GM18498 (cell line): Measurements from ENCODE around the gene STRN3.
A peak's percentile ranks its signal among the peaks of the same experiment; 100 is the strongest.
"Not testable (repeated sequence)": the region's sequence is repeated elsewhere in the genome, so short reads cannot be mapped to it uniquely, and the experiment has no call there.

Experiments used
- ATAC-seq: cut with Tn5 transposase; IDR thresholded peaks from one replicate; pipeline ENCODE4 v1.9.1; 2021; ENCODE audit warnings: mild to moderate bottlenecking, moderate library complexity; ENCODE audit not compliant: unreplicated experiment

STRN3 gene

DNA sequence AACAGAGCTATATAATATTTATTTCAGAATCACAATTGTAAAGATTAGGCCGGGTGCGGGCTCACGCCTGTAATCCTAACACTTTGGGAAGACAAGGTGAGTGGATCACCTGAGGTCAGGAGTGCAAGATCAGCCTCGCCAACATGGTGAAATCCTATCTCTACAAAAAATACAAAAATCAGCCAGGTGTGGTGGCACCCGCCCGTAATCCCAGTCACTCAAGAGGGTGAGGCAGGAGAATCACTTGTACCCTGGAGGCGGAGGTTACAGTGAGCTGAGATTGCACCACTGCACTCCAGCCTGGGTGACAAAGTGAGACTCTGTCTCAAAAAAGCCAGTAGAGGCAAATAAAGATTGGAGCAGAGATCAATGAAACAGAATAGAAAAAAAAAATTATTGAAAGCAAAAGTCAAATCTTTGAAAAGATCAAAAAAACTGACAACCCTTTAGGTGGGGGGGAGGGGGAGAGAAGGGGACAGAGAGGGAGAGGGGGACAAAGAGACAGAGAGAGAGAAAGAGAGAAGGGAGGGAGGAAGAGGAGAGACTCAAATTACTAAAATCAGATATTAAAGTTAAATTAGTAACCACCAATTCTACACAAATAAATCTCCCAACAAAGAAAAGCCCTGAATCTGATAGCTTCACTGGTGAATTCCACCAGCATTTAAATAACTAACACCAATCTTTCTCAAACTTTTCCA is 53.1 kb downstream of the STRN3 start:
- no peak for ATAC-seq

DNA sequence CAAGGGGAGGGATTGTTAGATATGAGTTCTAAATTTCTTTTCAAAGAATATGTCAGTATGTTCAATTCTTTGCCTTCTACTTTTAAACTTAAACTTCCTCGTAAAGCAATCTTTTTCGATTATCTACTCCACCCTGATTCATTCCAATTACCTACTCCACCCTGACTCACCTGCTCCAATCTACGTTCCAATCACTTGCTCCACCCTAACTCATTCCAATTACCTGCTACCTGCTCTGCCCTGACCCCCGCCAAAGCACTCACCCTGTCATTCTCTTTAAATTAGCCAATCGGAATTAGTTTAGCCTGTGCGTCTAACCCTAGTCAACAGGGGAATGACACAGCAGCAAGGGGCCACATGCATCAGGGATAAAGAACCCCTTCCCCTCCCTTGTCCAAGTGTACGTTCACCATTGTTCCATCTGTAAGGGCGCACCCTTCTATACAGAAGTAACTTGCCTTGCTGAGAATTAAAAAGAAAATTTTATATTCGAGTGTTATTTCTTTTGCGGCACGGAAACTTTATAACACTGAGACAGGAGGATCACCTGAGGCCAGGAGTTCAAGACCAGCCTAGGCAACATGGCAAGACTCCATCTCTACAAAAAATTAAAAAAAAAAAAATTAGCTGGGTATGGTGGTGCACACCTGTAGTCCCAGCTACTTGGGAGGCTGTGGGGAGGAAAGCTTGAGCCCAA is 54.0 kb downstream of the STRN3 start:
- ATAC-seq: not testable (repeated sequence)

DNA sequence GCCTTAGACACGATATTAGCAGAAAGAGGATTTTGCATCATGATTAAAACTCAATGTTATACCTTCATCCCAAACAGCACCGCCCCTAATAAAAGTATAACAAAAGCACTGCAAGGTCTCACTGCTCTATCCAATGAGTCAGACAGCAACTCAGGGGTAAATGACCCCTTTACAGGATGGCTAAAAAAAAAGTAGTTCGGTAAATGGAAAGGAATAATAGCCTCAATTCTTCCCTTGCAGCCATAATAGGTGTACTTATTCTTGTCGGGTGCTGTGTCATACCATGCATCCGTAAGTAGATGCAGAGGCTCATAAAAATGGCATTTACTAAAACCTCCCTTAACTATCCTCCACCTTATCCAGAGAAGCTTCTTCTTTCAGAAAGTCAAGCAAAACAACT is 54.6 kb downstream of the STRN3 start:
- no peak for ATAC-seq

DNA sequence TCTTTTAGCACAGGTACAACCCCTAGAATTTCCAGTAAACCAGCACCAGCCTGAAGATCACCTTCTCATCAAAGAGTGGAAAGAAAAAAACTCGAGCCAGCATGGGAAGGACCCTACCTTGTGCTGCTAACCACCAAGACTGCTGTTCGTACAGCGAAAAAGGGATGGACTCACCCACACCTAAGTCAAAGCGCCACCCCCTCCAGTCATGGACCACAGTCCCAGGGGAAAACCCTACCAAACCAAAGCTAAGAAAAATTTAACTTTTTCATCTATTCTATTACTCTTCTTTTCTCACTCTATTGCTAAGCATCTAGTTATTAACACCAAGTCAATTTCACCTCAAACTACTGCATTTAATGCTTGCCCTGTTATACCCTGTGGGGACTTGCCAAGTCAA is 56.4 kb downstream of the STRN3 start:
- ATAC-seq: peak; percentile 65

DNA sequence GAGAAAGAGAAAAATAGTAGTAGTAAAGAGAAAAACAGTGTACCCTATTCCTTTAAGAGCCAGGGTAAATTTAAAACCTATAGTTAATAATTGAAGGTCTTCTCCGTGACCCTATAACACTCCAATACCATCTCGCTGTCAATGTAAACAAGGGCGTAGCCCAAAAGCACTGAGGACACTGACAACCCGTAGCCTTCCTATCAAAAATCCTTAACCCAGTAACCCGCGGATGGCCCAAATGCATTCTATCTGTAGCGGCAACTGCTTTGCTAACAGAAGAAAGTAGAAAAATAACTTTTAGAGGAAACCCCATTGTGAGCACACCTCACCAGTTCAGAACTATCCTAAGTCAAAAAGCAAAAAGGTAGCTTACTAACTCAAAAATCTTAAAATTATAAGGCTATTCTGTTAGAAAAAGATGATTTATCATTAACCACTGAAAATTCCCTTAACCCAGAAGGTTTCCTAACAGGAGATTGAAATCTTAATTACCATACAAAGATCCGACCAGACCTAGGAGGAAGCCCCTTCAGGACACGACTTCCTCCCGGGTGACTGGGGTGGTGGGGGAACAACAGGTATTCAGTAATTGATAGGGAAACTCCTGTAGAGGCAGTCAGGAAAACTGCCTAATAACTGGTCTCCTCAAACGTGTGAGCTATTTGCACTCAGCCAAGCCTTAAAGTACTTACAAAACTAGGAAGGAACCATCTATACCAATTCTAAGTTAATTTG is 58.6 kb downstream of the STRN3 start:
- not testable (repeated sequence) for ATAC-seq

DNA sequence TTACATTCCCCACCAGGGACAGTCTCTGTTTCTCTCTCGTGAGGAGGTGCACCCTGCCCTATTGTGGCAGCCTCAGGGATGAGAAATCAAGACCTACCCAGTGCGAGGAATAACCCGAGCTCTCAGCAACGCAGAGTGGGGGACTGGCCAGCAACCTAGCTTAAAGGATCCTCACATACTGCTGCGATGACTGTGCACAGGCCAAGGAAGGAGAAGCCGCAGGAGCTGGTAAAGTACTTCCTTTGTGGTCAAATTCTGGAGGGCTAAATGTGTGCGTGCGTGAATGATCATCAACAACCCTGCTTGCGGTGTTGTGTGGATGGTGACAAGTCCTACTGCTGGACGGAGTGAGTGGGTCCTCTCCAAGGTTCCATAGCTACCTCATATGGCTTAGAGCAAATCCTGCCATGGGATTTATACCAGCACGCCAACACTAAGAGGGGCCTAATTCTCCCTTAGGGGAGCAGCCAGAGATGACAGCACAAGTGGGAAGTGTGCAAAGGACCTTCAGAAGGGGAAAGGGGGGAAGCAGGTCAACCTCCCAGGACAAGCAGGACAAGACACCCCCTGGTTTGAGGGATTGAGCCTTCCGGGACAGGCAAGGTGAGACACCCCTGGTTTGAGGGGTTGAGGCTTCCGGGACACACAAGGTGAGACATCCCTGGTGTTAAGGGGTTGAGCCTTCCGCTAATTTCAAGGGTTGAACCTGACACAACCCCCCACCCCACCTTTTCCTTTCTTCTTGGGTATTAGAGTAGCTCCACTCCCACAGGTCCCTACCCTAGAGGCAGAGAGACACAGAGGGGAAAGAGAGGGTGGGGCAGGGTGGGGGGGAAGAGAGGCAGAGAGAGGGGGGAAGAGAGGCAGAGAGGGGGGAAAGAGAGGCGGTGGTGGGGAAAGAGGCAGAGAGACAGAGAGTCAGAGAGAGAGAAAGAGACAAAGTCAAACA is 59.5 kb downstream of the STRN3 start:
- no peak for ATAC-seq

DNA sequence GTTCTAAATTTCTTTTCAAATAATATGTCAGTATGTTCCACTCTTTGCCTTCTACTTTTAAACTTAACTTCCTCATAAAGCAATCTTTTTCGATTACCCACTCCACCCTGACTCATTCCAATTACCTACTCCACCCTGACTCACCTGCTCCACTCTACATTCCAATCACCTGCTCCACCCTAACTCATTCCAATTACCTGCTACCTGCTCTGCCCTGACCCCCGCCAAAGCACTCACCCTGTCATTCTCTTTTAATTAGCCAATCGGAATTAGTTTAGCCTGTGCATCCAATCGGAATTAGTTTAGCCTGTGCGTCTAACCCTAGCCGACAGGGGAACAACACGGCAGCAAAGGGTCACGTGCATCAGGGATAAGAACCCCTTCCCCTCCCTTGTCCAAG is 60.3 kb downstream of the STRN3 start:
- ATAC-seq: not testable (repeated sequence)

DNA sequence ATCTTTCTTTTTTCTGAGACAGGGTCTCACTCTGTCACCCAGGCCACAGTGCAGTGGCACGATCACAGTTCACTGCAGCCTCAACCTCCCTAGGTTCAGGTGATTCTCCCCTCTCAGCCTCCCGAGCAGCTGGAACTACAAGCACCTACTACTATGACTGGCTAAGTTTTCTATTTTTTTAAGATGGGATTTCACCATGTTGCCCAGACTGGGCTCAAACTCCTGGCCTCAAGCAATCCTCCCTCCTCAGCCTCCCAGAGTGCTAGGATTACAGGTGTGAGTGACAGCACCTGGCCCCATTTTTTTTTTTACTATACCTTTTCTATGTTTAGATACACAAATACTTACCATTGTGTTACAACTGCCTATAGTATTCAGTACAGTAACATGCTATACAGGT is 63.6 kb downstream of the STRN3 start:
- not testable (repeated sequence) for ATAC-seq

DNA sequence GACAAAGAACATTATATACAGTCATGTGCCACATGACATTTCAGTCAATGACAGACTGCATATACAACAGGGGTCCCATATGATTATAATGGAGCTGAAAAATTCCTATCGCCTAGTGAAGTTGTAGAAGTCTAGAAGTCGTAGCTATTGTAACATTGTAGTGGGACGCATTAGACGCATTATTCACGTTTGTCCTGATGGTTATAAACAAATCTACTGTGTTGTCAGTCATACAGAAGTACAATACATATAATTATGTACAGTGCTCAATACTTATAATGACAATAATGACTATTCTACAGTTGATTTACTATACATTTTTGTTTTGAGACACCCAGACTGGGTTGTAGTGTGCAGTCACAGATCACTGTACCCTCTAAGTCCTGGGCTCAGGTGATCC is 64.8 kb downstream of the STRN3 start:
- ATAC-seq: no peak

DNA sequence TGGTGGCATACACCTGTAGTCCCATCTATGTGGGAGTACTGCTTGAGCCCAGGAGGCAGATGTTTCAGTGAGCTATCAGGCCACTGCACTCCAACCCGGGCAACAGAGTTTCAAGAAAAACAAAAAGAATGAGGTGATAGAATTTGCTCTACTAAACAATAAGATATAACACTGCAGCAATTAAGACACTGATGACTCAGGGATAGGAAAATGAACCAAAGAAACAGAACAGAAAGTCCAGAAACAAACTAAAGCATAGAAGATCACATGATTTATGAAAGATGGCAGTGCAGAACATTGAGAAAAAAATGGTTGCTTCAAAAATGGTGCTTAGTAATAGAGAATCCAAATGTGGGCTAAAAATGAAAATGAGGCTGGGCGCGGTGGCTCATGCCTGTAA is 66.0 kb downstream of the STRN3 start:
- ATAC-seq: no peak

DNA sequence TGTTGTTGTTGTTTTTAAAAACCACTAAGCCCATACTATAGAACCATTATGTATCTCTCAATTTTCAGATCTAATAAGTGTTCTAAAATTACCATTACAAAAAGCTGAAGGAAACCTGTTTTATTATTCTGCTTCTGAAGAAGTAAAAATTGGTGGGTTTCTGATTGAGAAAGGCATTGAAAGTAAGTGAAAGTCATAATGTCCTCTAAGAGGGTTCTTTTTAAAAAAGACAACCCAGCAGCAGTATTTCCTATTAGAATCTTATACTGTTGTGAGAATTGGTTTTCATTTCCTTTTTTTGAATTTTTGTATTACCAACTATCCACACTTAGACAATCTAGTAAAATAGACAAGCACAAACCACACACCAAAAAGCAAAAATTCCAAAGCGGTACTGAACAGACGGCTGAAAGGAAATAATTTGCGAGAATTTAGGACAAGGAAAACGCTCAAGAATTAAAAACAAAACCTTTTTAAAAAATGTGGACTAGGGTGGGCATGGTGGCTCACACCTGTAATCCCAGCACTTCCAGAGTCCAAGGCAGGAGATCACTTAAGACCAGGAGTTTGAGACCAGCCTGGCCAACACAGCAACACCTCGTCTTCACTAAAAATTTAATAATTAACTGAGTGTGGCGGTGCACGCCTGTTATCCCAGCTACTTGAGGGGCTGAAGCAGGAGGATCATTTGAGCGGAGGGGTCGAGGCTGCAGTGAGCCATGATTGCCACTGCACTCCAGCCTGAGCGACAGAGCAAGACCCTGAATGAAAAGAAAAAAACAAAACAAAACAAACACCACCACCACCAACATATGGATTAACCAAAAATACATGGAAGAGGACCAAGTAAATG is 67.4 kb downstream of the STRN3 start:
- no peak for ATAC-seq

DNA sequence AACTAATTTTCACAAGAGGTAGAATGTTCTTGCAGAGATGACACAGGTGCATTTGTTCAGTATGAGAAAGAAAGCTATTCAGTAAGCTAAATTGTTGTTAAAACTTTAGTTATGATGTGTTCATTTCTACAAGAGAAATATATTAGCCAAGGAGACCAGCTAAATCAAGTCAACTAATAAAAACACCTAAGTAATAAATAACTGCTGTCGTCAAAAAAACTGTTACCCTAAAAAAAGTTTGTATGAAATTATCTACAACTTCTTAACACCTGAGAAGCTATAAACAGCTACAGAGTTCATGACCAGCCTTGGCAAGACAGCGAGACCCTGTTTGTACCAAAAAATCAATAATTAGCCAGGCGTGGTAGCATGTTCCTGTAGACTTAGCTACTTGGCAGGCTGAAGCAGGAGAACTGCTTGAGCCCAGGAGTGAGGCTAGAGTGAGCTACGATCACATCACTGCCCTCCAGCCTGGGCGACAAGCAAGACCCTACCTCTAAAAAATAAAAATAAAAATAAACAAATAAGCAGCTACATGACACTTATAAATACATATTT is 68.3 kb downstream of the STRN3 start:
- peak; percentile 77 for ATAC-seq

DNA sequence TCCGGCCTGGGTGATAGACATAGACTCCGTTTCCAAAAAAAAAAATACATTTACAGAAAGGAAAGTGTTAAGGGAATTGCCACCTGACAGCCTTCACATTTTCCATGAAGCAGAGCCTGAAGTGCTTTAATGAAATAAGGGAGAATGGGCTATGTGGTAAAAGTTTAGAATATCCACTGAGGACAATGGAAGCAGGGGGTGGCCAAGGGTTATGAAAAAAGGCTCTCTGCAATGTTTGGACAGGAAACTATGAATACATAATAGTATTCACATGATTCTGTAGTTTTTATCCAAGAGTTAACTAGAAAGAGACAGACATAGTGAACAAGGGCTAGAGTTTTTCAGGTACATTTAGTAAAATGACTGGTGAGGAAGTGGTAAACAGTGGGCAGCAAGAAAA is 76.5 kb downstream of the STRN3 start:
- ATAC-seq: no peak

DNA sequence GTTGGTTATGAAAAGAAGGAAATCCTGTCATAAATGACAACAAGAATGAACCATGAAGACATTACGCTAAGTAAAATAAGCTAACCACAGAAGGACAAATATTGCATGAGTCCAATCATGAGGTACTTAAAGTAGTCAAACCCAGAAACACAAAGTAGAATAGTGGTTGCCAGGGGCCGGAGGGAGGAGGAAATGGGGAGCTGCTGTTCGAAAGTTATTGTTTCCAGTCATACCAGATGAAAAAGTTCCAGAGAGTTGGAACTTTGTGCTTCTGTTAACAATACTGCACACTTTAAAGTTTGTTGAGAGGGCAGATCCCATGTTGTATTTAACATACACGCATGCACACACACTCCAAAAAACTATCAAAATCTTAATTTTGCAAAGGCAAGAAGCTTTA is 82.5 kb downstream of the STRN3 start:
- no peak for ATAC-seq

DNA sequence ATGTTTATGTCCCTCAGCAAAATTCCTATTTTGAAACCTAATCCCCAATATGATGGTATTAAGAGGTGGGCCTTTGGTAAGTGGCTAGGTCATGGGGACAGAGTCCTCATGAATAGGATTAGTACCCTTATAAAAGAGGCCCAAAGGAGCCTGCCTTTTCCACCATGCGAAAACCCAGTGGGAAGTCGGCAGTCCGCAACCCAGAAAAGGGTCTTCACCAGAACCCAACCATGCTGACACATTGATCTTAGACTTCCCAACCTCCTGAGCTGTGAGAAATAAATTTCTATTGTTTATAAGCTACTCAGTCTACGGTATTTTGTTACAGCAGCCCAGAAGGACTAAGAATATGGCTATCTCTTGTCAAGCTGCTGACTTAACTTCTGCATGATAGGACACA is 85.3 kb downstream of the STRN3 start:
- ATAC-seq: no peak

DNA sequence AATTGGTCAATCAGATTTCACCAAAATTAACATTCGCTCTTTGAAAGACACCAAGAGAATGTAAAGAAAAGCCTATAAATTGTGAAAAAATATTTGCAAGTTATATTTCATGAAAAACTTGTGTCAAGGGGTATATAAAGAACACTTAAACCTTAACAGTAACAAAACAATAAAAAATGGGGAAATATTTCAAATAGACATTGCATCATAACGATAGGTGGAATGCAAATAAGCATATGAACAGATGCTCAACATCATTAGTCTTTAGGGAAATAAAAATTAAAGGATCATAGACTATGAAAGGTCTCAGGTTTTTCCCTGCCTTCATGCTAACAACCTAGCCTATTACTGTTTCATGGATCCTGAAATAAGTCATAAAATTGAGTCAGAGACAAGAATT is 87.6 kb downstream of the STRN3 start:
- ATAC-seq: no peak

DNA sequence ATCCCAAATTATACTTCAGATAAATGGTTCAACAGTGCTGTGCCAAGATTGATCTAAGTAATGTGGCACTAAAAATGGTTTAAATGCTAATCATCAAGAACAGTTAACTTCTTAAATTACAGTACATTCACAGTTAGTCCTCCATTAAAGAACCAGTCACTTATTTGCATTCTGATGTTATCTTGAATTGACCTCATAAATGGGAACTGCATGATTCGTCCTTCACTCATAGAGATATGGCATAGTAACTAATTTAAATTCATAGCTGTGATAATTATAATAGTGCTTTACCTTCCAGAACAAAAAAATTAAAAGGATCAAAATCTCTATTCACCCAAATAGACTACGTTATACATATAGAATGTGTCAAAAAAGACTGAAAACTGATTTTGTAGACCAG is 90.7 kb downstream of the STRN3 start:
- no peak for ATAC-seq

DNA sequence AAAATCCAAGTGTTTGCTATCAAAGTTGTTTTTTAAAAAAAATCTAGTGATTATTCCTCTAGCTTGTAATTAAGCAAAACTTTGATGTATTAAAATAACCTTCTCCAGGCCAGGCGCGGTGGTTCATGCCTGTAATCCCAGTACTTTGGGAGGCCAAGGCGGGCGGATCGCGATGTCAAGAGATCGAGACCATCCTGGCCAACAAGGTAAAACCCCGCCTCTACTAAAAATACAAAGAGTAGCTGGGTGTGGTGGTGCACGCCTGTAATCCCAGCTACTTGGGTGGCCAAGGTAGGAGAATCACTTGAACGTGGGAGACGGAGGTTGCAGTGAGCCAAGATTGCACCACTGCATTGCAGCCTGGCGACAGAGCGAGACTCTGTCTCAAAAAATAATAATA is 92.2 kb downstream of the STRN3 start:
- ATAC-seq: not testable (repeated sequence)

DNA sequence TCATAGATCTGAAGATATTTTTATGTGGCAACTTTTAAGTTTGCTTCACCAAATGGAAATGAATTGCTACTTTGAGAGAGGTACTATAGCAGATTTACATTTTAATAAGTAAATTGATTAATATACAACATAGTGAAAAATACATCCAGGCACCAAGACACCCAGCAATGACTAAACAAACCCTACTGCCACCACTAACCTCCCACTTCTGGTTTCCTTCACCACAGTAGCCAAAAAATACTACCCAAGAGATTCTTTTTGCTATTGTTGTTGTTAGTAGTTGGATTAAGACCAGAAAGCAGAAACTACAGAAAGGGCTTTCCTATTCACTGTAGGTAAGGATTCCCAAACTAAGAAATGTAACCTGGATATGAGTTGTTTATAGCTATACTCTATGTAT is 97.7 kb downstream of the STRN3 start:
- peak; percentile 60 for ATAC-seq

DNA sequence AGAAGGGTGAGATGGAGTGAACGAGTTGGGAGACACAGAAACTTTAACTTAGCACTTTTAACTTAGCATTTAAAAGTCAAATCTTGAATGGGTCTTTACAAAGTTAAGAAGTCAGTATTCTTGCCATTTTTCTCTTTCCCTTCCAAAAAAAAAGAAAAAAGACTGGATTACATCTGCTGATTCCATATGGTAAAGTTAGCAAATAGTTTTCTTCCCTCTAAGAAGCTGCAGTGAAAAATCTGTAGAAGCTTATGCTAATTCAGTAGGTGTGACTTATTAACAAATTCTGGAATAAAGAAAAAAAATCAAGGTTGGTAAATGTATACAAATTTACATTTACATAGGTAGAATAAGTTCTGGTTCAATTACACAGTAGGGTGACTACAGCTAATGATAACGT is 100.9 kb downstream of the STRN3 start:
- ATAC-seq: no peak
